ENCODE data around the gene ROR1.

GRCh38 chr1:64005801-64006200, 232.0 kb downstream of the ROR1 start:
- TF ChIP-seq ZNF747 (tag by site-specific recombination; IDR thresholded peaks at IDR 0.05) (no peak), CTCF (tag by site-specific recombination; IDR thresholded peaks at IDR 0.05) (no peak), ZNF626 (tag by site-specific recombination; IDR thresholded peaks at IDR 0.05) (no peak), HOXC10 (CRISPR knock-in tag; IDR thresholded peaks at IDR 0.05) (no peak), TRIM28 (IDR thresholded peaks at IDR 0.05; ENCODE audit: borderline replicate concordance, low read length) (no peak), ZNF274 (IDR thresholded peaks at IDR 0.05; ENCODE audit: low read length) (no peak), ZNF274 (tag by site-specific recombination; IDR thresholded peaks at IDR 0.05; ENCODE audit: borderline replicate concordance) (no peak), ZFHX2 (tag by site-specific recombination; conservative IDR thresholded peaks at IDR 0.05) (no peak)

Data from HEK293 (cell line).